ENCODE results near the gene GTF2A2. TPM values are rescaled to one million over a fixed set of nuclear protein-coding genes. Genes with fewer than 3 reads are reported as not detected.

GTF2A2 gene
- total RNA-seq, 1 experiment from 2014 or later = 230 TPM

GRCh38 chr15:59686389-59686788, 29.1 kb upstream of the GTF2A2 start:
- H3K9me3 ChIP-seq (ENCODE audit: low read depth, low read length, poor library complexity, severe bottlenecking) = no peaks in the 10 kb centered on the region
- H3K27ac ChIP-seq (ENCODE audit: low read depth, low read length, poor library complexity, severe bottlenecking) = peak overlapping the region; percentile 17
- TF ChIP-seq EZH2 (IDR thresholded peaks at IDR 0.05; ENCODE audit: borderline replicate concordance, low read depth, low read length, poor library complexity, severe bottlenecking) (no peak), CTCF (conservative IDR thresholded peaks at IDR 0.05; ENCODE audit: low read depth, low read length) (no peak)
- ChIA-PET POLR2A (ENCODE audit: low non-redundant PET) (no interaction called here), CTCF (no interaction called here)
- BruUV-seq (replicated peaks) = TSS peak; percentile 2
- H3K27me3 ChIP-seq (replicated peaks; ENCODE audit: insufficient read depth, low read depth, low read length, poor library complexity) = no peaks in the 10 kb centered on the region
- H3K4me1 ChIP-seq (ENCODE audit: insufficient read depth, low read length, poor library complexity, severe bottlenecking) = peaks cover 23% of the 10 kb centered on the region
- intact Hi-C loops (cut with micrococcal nuclease; ENCODE audit: unreplicated experiment) = no loop called here
- no peak for DNase-seq (ENCODE audit: low spot score)
- no peak overlapping the region for H3K4me3 ChIP-seq (ENCODE audit: low read depth, low read length, poor library complexity, severe bottlenecking)
- peaks cover 26% of the 10 kb centered on the region for H3K36me3 ChIP-seq (ENCODE audit: insufficient read depth, low read length, poor library complexity, severe bottlenecking)

DNA sequence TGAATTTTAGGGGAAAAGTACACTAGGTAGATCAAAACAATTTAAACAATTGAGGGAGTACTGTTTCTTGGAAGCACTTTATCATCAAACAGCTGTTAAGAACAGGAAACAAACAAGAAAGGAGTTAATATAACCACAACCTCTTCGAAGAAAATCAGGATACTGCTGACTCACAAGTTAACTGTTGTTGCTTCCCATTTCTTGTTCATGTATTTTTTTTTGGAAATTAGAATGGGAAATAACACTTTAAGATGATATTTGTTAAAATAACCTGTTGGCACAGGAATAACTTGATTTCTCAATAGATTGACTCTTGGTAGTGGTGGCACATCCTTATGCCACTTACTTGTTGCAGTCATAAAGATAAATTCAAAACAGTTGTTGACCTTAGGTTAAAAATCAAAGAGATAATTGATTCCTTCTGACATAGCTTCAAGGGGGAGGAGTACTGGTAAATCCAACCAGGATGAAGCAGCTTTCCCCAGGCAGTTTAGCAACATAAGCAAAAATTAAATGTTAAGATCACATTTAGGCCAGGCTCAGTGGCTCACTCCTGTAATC, 28.5 kb upstream of the GTF2A2 start:
- Histone ChIP-seq H3K36me3 (ENCODE audit: insufficient read depth, low read length, poor library complexity, severe bottlenecking) (peaks cover 32% of the 10 kb centered on the region), H3K4me3 (ENCODE audit: low read depth, low read length, poor library complexity, severe bottlenecking) (no peak overlapping the region), H3K4me1 (ENCODE audit: insufficient read depth, low read length, poor library complexity, severe bottlenecking) (peaks cover 23% of the 10 kb centered on the region), H3K27me3 (replicated peaks; ENCODE audit: insufficient read depth, low read depth, low read length, poor library complexity) (no peaks in the 10 kb centered on the region), H3K27ac (ENCODE audit: low read depth, low read length, poor library complexity, severe bottlenecking) (peak overlapping the region; percentile 48), H3K9me3 (ENCODE audit: low read depth, low read length, poor library complexity, severe bottlenecking) (no peaks in the 10 kb centered on the region)
- intact Hi-C loops (cut with micrococcal nuclease; ENCODE audit: unreplicated experiment) = no loop called here
- no TSS peak for BruUV-seq (replicated peaks)
- TF ChIP-seq CTCF (conservative IDR thresholded peaks at IDR 0.05; ENCODE audit: low read depth, low read length) = no peak
- TF ChIP-seq EZH2 (IDR thresholded peaks at IDR 0.05; ENCODE audit: borderline replicate concordance, low read depth, low read length, poor library complexity, severe bottlenecking) = no peak
- ChIA-PET CTCF (no interaction called here), POLR2A (ENCODE audit: low non-redundant PET) (no interaction called here)
- no peak for DNase-seq (ENCODE audit: low spot score)

DNA sequence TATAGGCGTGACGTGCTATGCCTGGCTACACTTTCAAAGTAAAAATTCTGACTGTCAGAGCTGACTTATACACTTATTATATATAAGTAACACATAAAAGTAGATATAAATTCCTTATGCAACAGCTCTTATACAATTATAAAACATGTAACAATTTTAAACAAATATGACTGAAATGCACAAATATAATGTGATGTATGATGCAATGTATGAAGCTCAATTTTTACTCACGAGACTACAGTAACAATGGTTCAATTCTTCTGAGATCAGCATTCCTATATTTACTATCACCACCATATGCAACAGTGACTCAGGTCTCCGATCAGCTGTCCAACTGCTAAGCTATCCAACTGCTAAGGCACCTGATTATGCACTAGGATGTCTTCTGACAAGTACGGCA, 23.6 kb upstream of the GTF2A2 start:
- ChIA-PET CTCF (no interaction called here), POLR2A (ENCODE audit: low non-redundant PET) (no interaction called here)
- Histone ChIP-seq H3K27me3 (replicated peaks; ENCODE audit: insufficient read depth, low read depth, low read length, poor library complexity) (no peaks in the 10 kb centered on the region), H3K36me3 (ENCODE audit: insufficient read depth, low read length, poor library complexity, severe bottlenecking) (peaks cover 82% of the 10 kb centered on the region), H3K4me1 (ENCODE audit: insufficient read depth, low read length, poor library complexity, severe bottlenecking) (peaks cover 6% of the 10 kb centered on the region), H3K4me3 (ENCODE audit: low read depth, low read length, poor library complexity, severe bottlenecking) (no peak overlapping the region), H3K27ac (ENCODE audit: low read depth, low read length, poor library complexity, severe bottlenecking) (no peak overlapping the region), H3K9me3 (ENCODE audit: low read depth, low read length, poor library complexity, severe bottlenecking) (no peaks in the 10 kb centered on the region)
- intact Hi-C loops (cut with micrococcal nuclease; ENCODE audit: unreplicated experiment) = no loop called here
- no peak for TF ChIP-seq CTCF (conservative IDR thresholded peaks at IDR 0.05; ENCODE audit: low read depth, low read length)
- TF ChIP-seq EZH2 (IDR thresholded peaks at IDR 0.05; ENCODE audit: borderline replicate concordance, low read depth, low read length, poor library complexity, severe bottlenecking) = no peak
- no TSS peak for BruUV-seq (replicated peaks)
- no peak for DNase-seq (ENCODE audit: low spot score)
